Stimulated activated CD4-positive, alpha-beta T cell treated with anti-CD3 and anti-CD28 coated beads, Interleukin-12 subunit alpha, Interleukin-12 subunit beta, amount 100 ng/mL, for 4 hours (primary cell): ENCODE results near the gene FRMD5.

ENCODE experiments used
- DNase-seq: peaks from one replicate; pipeline ENCODE4 v3.0.0-alpha.2; 2020

FRMD5 gene

DNA sequence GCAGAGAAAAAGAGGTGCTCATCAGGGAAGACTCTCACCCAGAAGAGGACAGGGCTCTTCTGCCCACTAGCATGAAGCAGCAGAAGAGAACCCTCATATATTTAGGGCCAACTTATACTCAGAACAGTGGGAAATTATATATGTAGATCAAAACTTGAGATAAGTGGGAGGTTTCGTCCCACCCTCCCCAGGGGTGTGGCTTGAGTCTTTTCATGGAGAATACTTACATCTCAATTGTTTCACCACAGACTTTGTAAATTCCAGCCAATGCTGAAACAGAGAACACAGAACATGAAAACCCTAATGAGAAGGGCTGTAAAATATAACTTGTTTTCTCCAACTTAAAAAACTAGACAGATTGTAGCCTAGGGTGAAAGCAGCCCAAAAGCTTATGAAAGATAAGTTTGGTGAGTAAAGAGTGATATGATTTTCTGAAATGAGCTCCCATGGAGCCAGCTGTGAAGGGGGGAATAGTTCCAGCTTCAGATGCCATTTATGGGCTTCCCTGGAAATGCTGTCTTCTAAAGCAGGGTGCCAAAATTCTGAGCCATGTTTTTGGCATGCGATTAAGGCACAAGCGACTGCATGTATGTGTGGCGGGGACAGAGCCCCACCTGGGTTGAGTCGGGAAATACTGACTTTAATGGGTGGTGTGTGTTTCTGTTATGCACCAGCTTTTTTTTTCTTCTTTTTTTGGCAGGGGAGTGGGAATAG is 275.4 kb downstream of the FRMD5 start:
- DNase-seq: no peak

DNA sequence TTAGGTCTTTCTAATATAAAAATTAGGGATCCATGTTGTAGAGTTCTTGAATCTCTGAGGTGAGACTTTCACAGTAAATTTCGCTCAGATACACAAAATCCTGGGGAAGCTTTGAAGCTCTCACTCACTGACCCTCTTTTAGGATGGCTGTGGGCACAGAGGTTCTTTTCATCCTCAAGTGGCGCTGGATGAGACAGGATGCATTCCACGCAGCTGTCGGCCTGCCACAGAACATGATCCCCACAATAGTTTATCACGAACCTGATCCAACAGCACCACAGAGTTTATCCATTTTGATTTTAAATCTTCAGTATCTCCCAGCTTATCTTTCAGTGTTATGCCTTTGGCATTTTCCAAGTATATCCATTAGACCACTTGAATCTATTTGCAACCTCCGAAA is 276.4 kb downstream of the FRMD5 start:
- no peak for DNase-seq

DNA sequence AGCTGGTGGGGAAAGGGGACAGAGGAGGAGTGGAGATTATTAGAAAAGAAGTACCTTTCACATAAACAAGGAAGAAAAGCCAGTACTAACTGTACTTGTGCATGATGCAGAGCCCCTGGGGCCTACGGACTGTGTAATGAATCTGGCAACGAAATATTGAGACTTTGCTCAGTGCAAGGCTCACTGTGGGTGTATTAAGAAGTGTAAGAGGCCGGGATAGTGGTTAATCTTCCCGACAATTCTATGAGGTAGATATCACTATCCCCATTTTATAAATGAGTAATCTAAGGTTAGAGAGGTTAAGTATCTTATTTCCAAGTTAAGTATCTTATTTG is 278.8 kb downstream of the FRMD5 start:
- DNase-seq: no peak

DNA sequence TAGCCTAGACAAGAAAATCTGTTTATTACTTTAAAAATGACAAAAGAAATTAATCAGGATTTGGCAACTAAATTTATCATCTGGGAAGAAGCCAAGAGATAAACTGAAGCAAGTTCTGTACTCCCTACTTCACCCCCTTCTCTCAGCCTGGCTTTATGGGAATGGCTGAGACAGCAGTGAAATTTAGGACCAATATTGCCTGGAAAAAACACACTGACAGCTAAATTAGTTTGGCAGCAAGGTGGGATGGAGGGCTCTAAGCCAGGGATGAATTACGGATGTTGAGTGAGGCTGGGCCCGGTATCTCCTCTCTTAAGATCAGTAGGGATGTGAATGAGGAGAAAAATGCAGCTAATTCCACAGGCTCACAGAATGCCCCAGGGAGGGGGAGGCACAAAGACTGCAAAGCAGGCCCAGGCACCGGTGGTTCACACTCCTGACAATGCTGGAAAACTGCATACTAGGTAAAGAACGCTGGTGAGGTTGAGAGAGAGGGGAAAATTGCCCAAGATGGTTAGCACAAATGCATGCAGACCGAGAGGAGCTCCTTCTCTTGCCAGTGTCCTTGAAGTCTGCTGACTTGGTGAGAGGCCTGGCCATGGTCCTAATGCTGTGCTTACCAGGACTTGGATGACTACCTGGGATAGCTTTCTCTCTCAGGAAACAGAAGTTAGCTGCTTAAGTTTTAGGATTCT is 279.3 kb downstream of the FRMD5 start:
- no peak for DNase-seq

DNA sequence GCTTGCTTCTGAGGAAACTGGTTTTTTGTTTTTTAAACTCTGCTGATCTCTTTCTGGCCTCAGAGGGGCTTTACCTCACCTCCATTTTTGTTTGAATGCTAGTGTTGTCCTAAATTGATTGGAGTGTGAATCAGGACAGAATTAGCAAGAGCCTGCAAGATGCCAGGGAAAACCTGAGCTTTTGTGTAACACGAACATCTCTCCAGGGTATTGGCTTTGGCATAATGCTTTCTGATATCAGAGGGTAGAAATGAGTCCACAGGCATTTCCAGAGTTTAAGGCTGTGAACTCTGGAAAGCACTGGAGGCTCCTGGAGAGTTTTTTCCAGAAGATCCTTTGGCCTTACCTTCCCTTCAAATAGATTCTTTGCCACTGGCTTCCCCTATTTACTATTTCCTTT is 281.1 kb downstream of the FRMD5 start:
- DNase-seq: no peak

DNA sequence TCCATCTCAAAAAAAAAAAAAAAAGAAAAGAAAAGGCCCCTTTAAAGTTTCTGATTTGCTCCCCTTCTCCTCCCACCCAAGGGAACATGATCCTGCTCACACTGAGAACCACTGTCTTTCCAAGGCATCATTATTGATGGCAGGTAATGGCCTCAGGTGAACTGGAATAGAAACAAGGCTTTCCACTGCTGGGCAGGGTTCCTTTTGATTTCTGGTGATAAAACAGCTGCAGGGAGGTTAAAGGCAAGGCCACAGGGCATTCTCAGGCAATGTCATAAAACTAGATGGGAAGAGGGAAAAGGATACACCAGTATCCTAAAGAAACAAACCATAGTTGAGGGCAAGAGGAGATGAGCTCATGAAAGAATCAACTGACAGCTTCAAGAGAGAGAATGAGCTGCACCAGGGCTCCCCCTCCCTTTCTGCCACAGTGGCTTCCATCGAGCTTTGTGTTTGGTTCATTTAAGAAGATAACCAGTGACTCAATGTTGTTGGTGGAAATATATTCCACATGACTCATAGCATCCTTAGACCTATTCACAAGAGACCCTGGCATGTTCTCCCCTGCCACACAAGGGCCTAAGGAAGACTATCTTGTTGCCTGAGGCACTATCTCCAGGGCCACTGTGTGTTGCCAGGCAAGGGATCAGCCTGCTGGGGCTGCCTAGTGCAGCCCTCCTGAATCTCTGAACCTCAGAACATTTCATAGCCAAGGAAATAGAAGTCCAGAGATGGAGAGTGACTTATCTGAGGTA is 281.9 kb downstream of the FRMD5 start:
- DNase-seq: no peak

DNA sequence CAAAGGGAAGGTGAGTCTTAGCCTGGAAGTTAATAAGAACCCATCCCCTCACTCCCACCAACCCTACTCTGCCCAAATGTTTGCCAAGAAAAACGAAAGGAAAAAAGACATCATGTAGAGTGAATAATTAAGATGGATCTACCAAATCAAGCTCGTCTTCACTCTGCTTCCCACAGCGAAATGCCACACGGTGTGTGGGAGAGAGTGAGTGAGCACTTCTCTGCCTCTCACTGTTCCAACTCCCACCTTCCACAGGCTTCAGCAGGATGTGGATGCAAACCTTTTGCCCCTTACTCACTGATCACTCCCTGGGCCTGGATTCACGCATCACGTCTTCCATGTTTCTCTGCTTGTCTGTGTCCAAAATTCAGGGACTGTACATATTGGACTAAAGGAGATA is 282.9 kb downstream of the FRMD5 start:
- no peak for DNase-seq

DNA sequence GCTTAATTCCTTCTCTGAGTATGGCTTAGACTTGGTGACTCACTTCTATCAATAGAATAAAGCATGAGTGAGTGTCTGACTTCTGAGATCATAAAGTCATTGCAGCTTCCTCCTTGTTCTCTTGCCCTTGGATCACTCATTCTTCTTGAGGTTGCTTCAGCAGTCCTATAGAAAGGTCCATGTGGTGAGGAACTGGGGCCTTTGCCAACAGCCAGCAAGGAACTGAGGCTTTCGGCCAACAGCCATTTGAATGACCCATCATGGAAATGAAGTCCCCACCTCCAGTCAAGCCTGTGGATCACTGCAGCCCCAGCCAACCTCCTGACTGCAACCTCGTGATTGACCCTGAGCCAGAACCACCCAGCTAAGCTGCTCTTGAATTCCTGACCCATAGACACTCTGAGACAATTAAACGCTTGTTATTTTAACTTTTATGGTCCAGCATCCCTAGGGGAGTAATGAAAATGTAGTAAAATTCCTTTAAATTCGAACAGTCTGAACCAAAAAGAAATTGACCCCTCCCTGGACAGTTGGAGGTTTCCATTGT is 283.8 kb downstream of the FRMD5 start:
- DNase-seq: no peak

DNA sequence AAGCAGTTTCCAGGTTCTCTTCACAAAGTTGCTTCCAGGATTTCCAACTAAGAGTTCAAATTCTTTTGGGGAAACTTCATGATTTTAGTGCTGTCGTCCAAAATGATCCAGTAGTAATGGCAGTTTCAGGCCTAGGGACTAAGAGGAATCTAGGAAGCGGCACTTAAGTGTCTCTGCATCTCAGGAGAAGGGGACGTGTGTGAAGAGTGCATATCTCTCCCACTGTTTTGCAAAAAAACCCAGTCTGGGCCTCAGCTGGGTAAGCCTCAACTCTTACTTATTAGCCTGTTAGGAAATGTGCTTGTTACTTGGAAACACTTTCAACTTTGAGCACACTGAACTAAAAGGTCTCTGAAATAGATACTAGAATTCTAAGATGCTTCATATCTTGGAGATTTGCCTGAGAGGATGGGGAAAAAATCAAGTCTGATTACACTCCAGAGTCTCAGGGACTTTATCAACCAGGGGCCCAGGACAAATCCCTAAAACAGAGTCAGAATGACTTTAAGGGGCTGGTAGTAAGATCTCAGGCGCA is 286.5 kb downstream of the FRMD5 start:
- DNase-seq: no peak

DNA sequence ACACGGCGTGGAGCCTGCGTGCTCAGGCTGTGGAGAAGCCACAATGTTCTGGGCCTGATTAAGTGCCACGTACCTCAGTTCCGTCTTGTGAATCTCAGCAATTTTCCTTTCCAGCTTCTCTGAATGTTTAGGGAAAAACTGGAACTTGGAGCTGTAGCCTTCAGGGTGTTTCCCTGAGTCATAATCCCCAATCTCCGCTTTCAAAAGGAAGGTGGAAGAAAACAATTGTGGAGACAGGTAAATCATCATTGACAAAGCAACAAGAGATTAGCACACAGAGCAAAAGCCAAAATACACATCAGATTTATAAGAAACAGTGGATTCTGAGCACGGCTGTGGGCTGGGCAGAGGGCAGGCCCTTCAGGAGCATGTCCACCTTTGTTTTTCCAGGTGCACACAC is 289.3 kb downstream of the FRMD5 start:
- DNase-seq: no peak

DNA sequence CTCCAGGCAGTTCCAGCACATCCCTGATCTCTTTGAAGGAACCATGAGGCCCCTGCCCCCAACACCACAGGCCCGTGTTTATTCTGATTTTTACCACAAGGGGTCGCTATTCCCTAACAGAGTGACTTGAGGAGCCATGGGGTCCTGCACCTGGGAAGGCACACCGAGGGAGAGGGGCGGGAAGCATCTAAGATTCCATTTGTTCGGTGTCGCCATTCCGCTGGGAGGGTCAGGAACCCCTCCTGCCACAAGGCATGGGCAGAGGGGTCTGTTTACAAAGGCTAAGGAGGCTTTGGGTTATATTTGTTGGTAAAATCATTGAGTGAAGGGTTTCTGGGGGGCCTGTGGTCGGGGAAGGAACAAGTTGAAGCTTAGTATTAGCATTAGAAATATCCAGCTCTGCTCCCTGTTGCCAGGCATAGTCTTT is 291.2 kb downstream of the FRMD5 start:
- peak; percentile 35 for DNase-seq

DNA sequence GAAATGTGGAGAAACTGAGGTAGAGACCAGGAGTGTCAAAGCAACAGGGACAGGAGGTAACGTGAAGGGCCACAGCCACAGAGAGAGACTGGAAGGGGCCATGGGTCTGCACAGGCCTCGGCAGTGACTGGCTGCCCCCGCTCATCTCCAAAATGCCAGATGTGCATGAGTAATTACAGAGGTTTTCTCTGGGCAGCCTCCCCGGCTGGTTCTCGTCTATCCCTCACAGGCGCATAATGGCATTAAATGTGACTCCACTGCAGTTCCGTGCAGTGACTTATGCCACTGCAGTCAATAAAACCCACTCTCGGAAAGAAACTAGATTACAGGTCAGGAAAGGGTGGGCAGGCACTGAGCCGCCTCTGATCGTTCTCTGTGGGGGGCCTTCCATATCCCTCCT is 293.6 kb downstream of the FRMD5 start:
- DNase-seq: no peak

DNA sequence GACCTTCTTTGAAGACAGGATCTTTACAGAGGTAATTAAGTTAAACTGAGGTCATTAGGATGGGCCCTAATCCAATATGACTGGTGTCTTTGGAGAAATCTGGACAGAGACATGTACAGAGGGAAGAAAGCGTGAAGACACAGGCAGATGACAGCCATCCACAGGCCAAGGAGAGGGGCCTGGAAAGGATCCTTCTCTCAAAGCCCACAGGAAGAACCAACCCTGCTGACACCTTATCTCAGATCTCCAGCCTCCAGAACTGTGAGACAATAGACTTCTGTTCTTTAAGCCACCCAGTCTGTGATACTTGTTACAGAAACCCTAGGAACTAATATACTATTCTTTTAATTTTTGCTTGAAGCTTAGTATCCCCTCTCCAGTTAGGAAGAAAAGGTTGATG is 294.1 kb downstream of the FRMD5 start:
- no peak for DNase-seq

DNA sequence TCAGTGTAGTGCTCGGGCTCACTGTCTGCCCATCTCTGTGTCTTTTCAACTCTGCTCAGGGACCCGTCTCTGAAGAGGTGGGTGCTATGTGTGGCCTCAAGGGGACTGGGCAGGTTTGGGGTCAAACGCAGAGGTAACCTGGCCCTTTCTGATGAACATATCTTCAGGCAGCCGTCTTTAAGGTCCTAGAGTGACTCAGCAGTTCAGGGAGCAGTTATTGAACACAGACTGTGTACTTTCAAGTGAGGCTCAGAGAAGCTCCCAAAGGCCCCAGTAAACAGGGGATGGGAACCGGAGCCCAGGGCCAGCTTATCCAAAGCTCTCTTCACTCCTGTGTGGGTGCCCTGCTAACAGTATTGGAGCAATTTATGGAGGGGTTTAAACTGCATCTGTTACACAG is 295.1 kb downstream of the FRMD5 start:
- no peak for DNase-seq

DNA sequence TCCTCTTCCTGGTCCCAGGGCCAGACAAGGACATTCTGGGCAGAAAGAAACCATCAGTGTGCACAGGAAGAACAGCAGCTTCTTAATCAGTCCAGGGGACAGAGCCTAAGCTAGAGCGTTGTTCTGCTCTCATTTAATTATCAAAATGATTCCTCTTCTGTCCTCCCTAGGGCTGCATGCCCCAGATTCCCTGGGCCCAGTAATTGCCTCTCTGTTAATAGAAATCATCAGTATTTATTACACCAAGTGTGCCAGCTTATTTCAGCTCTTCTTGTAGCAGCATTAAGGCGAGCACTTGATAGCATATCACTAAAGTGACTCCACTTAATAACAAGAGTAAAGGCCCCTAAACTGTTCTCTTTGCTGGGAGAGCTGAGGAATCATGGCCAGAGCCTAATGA is 296.2 kb downstream of the FRMD5 start:
- DNase-seq: no peak

DNA sequence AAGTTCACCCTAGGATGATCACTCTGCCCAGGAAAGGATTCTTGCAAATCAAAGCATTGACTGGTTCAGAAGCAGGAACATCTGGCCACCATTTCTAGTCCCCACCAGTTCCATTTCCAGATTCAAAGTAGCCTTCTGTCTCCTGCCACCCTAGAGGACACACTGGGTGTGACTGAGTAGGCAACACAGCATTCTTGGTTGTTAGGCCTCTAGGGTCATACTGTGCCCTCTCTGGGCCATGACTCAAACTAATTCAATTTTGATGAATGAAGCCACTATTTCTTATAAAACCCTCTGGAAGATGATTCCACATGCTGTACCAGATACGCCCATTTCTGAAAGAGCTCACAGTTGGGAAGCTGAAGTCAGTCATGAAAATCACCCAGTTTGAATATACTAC is 298.5 kb downstream of the FRMD5 start:
- DNase-seq: no peak

DNA sequence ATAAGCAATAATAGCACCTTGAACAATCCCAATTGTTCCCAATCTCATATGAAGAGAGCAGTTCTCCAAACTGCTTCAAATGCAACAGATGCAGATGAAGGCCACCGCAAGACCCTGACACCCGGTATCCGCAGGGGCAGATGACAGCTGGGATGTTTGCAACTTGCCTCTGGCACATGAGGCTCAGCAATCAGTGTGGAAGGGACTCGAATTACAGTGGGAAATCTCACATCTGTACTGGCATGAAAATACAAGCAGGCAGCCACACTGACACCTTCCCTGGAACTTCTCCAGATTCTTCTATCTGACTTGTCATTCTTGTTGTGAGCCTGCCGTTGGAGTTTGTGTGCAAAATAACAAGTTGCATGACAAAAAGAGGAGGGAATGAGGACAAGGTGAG is 299.5 kb downstream of the FRMD5 start:
- no peak for DNase-seq

DNA sequence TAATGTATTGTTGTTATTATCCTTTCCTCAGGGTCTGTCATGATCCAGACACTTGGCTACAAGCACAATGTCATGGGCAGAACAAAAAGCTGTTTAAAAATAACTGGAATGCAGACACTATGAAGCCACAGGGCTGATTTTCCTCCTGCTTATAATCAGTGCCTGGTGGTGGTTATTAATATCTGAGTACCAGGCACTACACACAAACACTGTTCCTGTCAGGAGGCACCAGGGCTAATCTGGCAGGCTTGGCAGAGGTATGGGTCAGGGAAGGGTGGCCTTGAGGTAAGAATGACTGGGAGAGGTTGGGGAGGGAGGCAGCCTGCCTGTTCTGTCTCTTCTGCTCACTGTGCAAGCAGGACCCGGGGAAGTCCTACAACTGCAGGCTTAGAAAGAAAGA is 301.1 kb downstream of the FRMD5 start:
- DNase-seq: no peak

DNA sequence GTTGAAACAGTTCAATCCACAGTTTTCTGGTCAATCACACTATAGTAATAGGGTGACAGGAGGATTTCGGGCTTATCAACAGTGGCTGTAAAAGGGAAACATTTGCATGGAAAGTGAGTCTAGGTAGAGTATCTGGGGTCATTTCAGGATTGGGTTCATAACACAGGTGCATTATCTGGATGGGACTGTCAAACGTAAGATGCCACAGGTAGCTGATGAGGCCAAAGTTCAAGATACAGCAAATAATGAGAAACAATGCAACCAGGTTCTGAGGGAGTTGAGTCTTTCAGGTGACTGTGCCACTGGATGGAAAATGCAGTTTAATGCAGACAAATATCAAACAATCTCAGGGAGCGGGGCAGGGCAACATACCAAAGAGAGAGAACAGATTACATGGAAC is 306.0 kb downstream of the FRMD5 start:
- DNase-seq: no peak

DNA sequence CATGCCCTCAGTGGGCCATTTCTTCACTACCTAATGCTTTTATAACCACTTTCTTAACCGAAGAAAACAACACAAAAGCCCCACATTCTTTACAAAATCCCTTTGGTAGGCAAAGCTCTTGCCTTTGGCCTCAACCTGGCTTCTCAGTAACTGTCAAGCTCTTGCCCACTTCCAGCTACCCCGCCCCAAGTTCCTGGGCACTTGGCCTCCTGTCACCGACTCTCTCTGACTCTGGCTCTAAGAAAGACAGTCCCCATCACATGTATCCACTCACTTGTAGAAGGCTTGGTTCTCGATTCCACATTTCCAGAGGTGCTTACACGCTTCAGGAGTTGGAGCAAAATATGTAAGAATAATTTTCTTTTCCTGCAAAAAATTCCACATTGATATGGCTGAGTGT is 307.2 kb downstream of the FRMD5 start:
- no peak for DNase-seq

DNA sequence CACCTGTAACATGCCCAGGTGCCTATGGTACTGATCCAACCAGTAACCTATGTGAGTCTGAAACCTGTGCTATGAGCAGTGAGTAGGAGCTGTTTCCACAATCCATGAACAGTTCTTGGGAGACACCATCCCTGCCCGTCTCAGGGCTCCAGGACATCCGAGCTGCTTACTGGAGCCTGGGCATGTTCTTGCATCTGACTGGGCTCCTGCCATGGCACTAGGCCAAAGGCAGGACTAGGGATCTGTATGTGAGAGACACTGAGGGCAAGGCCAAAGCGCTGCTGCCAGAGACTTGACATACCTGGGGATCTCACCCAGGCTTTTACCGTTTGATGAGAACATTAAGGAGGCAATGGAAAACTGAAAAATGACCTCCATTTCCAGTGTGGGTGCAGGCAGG is 308.5 kb downstream of the FRMD5 start:
- DNase-seq: no peak

DNA sequence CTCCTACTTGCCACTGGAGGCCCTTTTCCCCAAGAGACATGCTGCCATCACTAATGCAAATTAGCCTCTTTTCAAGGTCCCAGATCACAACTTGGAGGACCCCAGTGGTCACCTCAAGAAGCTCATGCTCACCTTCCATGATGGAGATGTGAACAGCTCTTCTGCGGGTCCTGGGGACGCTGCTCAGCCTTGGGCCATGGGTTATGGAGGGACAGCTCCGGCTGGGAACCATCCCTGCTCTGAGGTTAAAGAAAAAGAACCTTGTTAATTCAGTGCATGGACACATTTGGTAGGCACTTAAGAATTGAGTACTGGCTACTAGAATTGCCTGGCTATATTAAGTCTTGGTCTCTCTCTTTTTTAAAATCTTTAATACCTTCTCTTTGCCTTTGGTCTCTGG is 311.5 kb downstream of the FRMD5 start:
- DNase-seq: no peak

DNA sequence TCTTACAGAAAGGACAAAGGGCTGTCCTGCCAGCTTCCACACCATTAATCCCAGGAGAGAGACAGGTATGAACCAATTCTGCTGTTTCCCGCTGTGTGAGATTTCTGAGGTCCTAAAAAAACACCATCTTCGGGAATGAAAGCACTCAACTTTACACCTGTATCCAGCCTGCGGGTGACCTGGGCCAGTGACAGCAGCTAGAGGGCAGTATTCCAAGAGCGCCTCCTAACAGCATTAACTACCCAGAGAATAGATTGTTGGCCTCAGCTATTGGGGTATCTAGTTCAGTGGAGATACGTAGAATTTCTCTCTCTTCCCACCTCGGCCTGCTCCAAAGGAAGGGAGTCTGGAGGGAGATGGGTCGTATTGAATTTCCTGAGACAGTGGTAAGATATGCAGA is 313.1 kb downstream of the FRMD5 start:
- no peak for DNase-seq

DNA sequence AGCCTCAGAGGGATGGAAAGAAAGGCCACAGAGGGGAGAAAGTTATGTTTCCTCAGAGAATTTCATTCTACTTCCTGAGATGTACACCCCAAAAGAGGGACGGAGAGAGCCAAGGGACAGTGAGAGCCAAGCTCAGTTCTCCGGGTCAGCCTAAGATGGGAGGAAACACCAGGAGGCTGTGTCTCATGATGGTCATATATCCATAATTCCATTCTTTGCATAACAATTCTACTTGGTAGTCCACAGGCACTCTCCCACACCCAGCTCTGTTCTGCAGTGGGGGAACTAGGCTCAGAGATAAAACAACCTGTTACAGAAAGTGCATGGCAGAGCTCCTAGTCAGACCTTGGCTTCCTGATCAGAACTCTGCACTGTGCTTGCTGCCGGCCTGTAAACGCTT is 313.8 kb downstream of the FRMD5 start:
- DNase-seq: no peak
